Peyer's patch (tissue), 4 donors: ENCODE results near the gene ATG2A. TPM values are rescaled to one million over a fixed set of nuclear protein-coding genes. Genes with fewer than 3 reads are reported as not detected.

Source experiments
- DNase-seq, 3 donors: peaks; one replicate each; pipeline ENCODE4 v3.0.0-alpha.2; 2017 to 2019
- H3K27ac ChIP-seq, 4 donors: fragments of 200-600 bp; sonication (generic); one replicate each; pipeline ENCODE4 v1.5.1; 2016 to 2019
- H3K27me3 ChIP-seq, 2 donors: fragments of 200-600 bp; sonication (generic); one replicate each; pipeline ENCODE4 v1.5.1; 2019
- H3K36me3 ChIP-seq, 3 donors: fragments of 200-600 bp; sonication (generic); one replicate each; pipeline ENCODE4 v1.5.1; 2016 to 2019
- H3K4me1 ChIP-seq, 4 donors: fragments of 200-600 bp; sonication (generic); one replicate each; pipeline ENCODE4 v1.5.1; 2016 to 2019
- H3K4me3 ChIP-seq, 4 donors: fragments of 200-600 bp; sonication (generic); 1 replicate in 3 of 4; 2 replicates in 1 of 4; pipeline ENCODE4 v1.5.1; 2016 to 2019; ENCODE audit warnings: mild to moderate bottlenecking in 1 of 4
- H3K9me3 ChIP-seq, 4 donors: fragments of 200-600 bp; sonication (generic); one replicate each; pipeline ENCODE4 v1.5.1; 2016 to 2019; ENCODE audit warnings: mild to moderate bottlenecking in 1 of 4
- POLR2A ChIP-seq, 2 donors: fragments of 450-650 bp; IDR thresholded peaks; one replicate each; pipeline ENCODE4 v1.5.1; 2017; ENCODE audit warnings: antibody characterized with exemption in 2 of 2, mild to moderate bottlenecking in 2 of 2, moderate library complexity in 2 of 2
- total RNA-seq, 4 donors: library from RNA; depleted of rRNA; stranded (reverse); fragments of >200 nt; gene quantifications; one replicate each; pipeline ENCODE4 v1.1.0, GENCODE V29; 2016
- TF ChIP-seq, protein P1 (sequence below), 6 experiments: fragments of 450-650 bp in 4 of 6; fragments of 200-600 bp in 2 of 6; sonication (generic) in 1 of 6; IDR thresholded peaks; one replicate each; pipeline ENCODE4 v1.5.1; 2017 to 2019; ENCODE audit warnings: antibody characterized with exemption in 6 of 6, mild to moderate bottlenecking in 3 of 6, moderate library complexity in 1 of 6

Gene ATG2A
- total RNA-seq, 4 donors from 2014 or later, result 38.8 to 79.6 (median 66.6) TPM

DNA sequence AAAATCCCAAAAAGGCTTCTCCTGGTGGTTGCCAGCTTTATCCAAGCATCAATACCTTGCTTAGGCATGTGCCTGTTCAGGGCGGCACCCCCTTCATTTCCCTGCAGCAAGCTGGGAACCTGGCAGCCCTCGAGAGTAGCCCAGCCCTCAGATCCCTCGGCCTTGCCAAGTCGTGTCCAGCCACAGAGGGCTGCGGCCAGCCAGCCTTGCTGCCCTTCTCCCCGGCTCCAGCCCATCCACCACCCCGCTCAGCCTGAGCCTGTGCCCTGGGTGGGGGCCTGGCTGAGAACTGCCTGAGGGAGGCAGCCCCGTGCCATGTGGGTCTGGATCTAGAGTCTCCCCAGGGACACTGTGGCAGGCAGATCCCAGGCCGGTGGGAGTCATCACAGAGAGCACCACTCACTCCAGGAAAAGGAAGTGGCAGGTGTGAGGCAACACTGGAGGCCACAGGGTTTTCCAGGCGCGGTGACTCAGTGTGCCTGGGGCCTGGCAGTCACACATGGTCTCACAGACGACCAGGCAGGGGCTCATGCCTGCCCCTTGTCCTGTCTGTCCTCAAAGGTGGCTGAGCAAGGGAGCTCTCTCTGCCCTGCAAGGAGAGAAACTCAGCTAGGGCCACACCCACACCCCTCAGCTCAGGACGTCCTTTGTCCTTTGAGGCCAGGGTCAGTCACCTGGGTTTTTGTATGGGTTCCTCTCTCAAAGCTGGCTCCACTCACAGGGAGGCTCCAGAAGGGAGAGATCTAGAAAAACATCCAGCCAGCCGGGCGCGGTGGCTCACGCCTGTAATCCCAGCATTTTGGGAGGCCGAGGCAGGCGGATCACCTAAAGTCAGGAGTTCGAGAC is 60.4 kb downstream of the ATG2A start:
- peak in 1 of 2 donors; percentile 17 for TF ChIP-seq POLR2A (IDR thresholded peaks at IDR 0.05)
- TF ChIP-seq, protein P1, sequence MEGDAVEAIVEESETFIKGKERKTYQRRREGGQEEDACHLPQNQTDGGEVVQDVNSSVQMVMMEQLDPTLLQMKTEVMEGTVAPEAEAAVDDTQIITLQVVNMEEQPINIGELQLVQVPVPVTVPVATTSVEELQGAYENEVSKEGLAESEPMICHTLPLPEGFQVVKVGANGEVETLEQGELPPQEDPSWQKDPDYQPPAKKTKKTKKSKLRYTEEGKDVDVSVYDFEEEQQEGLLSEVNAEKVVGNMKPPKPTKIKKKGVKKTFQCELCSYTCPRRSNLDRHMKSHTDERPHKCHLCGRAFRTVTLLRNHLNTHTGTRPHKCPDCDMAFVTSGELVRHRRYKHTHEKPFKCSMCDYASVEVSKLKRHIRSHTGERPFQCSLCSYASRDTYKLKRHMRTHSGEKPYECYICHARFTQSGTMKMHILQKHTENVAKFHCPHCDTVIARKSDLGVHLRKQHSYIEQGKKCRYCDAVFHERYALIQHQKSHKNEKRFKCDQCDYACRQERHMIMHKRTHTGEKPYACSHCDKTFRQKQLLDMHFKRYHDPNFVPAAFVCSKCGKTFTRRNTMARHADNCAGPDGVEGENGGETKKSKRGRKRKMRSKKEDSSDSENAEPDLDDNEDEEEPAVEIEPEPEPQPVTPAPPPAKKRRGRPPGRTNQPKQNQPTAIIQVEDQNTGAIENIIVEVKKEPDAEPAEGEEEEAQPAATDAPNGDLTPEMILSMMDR (IDR thresholded peaks at IDR 0.05), result no peak
- Histone ChIP-seq H3K27ac (peak overlapping the region; percentile 78 to 95 (median 88)), H3K27me3 (no peaks in the 10 kb centered on the region), H3K9me3 (peaks cover 0 to 2% (median 0%) of the 10 kb centered on the region in 4 donors), H3K4me3 (no peak overlapping the region), H3K4me1 (peaks cover 29 to 95% (median 83%) of the 10 kb centered on the region in 4 donors), H3K36me3 (peaks cover 0 to 50% (median 0%) of the 10 kb centered on the region in 3 donors)
- peak in 2 of 3 donors; percentile 75 to 89 for DNase-seq

- Histone ChIP-seq H3K27me3 (no peaks in the 10 kb centered on the region), H3K4me1 (peaks cover 29 to 97% (median 89%) of the 10 kb centered on the region in 4 donors), H3K27ac (peak overlapping the region; percentile 78 to 95 (median 88)), H3K9me3 (peaks cover 0 to 2% (median 0%) of the 10 kb centered on the region in 4 donors), H3K4me3 (no peak overlapping the region), H3K36me3 (peaks cover 0 to 50% (median 0%) of the 10 kb centered on the region in 3 donors)
- peak in 1 of 3 donors; percentile 17 for DNase-seq
- TF ChIP-seq, protein P1 (IDR thresholded peaks at IDR 0.05), result no peak
- no peak for TF ChIP-seq POLR2A (IDR thresholded peaks at IDR 0.05)
Observed at GRCh38 chr11:64855596-64856304, 61.3 kb downstream of the ATG2A start.

DNA sequence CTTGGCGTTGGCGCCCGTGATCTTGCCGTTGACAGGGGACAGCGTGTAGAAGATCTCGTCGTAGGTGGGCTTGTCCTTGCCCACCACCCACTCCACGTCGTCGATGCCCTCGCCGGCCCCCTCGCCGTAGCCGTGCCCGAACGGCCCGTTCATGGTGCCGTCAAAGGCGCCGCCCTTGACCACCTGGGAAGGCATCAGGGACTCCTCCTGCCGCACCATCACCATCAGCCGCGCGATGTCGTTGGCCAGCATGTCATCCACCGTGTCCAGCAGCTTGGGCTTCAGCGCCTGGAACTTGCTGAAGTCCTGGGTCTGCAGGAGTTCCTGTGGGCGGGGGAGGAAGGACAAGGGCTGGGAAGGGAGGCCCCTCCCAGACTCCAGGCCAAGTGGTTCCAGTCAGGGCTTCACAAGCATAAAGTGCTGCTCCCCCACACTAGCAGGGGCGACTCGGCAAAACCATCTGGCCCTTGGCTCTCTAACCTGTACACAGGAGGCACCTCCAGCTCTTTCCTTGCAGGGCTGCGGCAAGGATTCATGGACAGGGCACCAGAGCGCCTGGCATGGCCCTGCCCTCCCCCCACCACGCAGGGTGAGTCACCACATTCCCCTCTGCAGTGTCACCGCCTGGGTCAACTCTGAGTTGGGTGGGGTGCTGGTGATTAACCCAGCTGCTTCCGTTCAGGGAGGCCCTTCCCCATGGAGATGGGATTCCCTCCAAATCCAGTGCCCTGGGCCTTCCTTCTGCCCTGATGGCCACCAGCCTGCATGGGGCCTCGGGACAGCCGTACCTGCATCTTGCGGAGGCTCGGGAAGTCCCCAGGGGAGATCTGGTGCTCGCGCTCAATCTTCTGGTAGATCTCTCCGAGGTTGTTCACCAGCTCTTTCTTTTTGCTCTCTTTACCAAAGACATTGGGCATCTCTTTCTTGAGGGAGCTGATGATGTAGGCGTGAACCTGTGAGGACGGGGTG is 62.2 kb downstream of the ATG2A start:
- H3K36me3 ChIP-seq, result peaks cover 0 to 46% (median 0%) of the 10 kb centered on the region in 3 donors
- no peak overlapping the region for H3K4me3 ChIP-seq
- H3K27ac ChIP-seq, result peak overlapping the region; percentile 78 to 95 (median 88)
- peaks cover 0 to 2% (median 0%) of the 10 kb centered on the region in 4 donors for H3K9me3 ChIP-seq
- TF ChIP-seq, protein P1 (IDR thresholded peaks at IDR 0.05), result no peak
- no peak for TF ChIP-seq POLR2A (IDR thresholded peaks at IDR 0.05)
- no peaks in the 10 kb centered on the region for H3K27me3 ChIP-seq
- peaks cover 29 to 98% (median 89%) of the 10 kb centered on the region in 4 donors for H3K4me1 ChIP-seq
- DNase-seq, result peak; percentile 41 to 92 (median 90)

- H3K9me3 ChIP-seq, result peaks cover 0 to 2% (median 0%) of the 10 kb centered on the region in 4 donors
Observed at GRCh38 chr11:64854157-64854533, 62.9 kb downstream of the ATG2A start.

More at GRCh38 chr11:64854157-64854533, 62.9 kb downstream of the ATG2A start:
- DNase-seq, result no peak
- H3K36me3 ChIP-seq, result peaks cover 0 to 39% (median 0%) of the 10 kb centered on the region in 3 donors
- no peak overlapping the region for H3K4me3 ChIP-seq
- peak overlapping the region; percentile 78 to 95 (median 88) for H3K27ac ChIP-seq
- no peaks in the 10 kb centered on the region for H3K27me3 ChIP-seq
- H3K4me1 ChIP-seq, result peaks cover 29 to 98% (median 90%) of the 10 kb centered on the region in 4 donors
- TF ChIP-seq, protein P1 (IDR thresholded peaks at IDR 0.05), result no peak
- no peak for TF ChIP-seq POLR2A (IDR thresholded peaks at IDR 0.05)
